Putamen (tissue), 1 donor: ENCODE data around the gene RFX8.

Experiments used
- DNase-seq: peaks from one replicate; pipeline ENCODE4 v3.0.0-alpha.2; 2016; ENCODE audit warnings: low spot score

The RFX8 gene

GRCh38 chr2:101410114-101410513 lies 64.8 kb downstream of the RFX8 start:
- DNase-seq = no peak

GRCh38 chr2:101409699-101410098 lies 65.2 kb downstream of the RFX8 start:
- no peak for DNase-seq

DNA sequence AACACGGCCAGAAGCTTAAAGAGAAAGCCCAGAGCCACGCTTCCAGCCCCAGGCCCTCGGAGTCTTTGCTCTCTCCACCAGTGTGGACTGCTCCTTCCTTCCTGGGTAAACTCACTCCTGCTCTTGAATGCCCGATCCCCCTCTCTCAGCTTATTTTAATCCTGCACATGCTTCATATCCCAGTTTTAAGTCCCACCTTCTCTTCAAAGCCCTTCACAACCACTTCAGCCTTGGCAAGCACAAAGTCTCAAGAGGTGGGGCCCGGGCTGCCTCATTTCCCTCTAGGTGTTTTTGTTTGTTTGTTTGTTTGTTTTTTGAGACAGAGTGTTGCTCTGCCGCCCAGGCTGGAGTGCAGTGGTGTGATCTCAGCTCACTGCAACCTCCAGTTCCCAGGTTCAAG lies 66.0 kb downstream of the RFX8 start:
- DNase-seq = no peak

DNA sequence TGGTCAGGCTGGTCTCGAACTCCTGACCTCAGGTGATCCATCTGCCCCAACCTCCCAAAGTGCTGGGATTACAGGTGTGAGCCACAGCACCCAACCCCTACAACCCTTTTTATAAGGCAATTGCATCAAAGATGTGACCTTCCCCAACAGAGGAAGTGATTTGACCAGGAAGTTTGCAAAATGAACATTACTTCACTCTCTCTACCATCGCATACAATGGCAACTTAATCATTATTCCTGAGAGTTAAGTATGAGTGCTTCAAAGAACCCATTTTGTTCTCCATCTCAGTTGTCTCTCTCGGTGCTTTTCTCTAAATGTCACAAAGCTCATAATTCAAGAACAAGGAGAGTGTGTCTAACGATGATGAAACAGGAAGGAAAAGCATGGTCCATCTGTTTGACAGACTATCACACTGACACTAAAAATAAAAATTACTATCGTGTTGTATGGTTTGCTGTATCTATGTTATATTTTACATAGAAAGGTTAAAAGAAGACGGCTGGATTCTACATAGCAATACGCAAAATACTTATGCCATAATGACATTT lies 69.5 kb downstream of the RFX8 start:
- no peak for DNase-seq

DNA sequence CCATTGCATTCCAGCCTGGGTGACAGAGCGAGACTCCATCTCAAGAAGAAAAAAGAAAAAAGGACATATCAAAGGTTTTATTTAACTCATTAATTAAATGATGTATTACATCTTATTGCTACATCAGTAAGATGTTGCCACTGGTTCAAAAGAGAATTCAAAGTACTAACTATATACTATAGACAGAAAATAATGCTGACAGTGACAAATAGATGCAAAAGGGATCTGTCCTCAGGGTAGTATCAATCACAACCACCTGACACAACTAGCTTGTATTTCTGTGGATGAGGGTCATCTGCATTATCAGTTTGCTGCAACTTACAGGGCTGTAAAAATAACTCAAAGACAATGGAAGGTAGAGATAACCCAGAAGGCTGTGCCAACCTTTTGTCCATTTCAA lies 71.2 kb downstream of the RFX8 start:
- DNase-seq = no peak

DNA sequence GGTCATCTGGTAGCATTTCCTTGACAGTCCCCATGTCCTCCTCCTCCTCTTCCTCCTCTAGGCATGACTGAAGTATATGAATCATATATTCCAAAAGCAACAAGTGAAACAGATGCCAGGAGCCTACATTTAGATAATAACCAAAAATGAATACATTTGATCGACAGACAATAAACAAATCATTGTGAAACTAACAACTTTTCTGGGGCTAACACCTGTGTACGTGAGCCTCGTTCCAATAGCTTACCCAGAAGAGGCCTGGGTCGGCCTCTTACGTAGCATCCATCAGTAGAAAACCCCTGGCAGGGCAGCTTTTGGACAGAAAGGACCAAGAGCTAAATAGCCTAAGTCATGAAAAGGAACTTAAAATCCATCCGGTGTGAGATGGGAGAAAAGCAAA lies 72.3 kb downstream of the RFX8 start:
- no peak for DNase-seq

DNA sequence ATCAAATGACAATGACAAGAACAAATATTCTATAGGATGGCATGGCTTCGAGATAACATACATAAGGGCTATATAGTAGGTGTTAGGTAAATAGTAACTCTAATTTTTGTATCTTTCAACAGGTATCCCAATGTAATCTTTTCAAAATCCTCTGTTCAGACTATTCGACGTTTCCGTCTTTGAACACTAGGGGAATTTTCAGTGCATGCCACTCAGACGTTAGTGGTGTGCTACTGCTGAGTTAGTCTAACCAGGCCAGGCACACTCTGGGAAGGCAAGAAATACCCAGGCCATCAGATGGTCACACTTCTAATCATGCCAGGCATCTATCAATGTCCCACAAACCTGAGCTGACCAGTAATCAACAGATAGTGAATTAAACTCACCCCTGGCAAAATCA lies 73.0 kb downstream of the RFX8 start:
- DNase-seq = no peak

DNA sequence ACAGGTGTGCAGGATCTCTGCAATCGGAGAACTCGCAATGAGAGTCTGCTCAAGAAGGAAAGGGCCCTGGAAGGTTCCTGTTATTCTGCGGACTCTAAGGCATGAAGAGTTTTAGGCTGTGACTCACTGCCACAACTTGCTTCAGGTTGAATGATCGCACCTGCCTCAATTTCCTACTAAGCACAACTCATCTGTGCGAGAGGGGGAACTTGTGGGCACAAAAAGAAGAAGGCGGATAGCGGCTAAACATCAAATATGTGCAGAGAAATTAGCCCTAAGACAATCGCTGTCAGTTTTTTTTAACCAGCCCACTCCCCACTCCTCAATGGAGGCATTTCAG lies 73.6 kb downstream of the RFX8 start:
- DNase-seq = no peak

DNA sequence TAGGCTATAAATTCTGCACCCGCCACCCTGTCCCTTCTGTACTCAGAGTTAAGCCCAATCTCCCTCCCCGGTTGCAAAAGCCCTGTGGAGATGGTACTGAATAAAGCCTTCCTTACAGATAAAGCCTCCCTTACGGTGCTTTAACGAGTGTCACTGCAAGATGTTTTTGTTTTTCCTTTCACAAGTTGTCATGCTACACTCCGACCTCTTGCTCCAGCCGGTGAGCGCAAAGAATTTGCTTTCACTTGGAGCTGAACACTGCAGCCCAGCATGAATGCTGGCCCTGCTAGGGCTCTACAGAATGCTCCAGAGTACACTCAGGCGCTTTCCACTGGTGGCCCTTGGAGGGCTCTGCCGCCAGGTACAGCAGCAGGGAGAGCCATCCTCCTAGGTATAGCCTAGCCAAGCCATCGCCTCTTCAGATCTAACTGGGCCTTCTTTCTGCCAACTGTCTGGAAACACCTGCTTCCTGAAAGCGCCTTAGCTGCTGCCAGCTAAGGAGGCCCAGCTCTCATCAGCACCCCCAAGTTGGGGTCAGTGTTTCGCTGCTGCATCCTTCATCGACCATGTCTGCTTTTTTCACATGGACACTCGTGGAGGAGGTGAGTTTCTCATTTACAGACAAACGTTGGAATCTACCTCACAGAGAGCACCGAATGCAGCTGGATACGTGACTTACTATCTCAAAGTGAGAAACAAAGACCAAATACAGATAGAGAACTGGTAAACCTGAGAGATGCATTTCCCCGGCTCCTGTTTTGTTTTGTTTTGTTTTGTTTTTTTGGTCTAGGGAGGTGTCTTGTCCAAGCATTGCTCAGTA lies 74.2 kb downstream of the RFX8 start:
- no peak for DNase-seq

DNA sequence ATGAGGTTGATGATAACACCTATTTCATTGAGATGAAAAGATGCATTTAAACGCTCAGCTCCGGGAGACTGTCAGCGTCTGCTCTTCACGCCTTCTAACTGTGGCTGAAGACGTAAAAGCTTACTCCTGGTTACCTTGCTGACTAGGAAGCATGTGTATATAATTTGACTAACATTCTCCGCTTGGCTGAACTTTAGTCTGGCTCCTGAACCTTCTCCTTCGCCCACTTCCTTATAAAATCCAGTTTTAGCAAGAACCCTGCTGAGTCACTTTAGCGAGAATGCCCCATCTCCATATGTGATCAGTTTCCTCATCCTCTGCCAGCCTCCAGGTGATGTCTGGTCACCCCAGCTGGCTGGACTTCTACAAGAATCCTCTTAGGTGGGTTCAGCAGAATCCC lies 74.9 kb downstream of the RFX8 start:
- DNase-seq = no peak

GRCh38 chr2:101399021-101399799 lies 75.7 kb downstream of the RFX8 start:
- DNase-seq = no peak

- no peak for DNase-seq
Observed at GRCh38 chr2:101398116-101398821, 76.6 kb downstream of the RFX8 start.

DNA sequence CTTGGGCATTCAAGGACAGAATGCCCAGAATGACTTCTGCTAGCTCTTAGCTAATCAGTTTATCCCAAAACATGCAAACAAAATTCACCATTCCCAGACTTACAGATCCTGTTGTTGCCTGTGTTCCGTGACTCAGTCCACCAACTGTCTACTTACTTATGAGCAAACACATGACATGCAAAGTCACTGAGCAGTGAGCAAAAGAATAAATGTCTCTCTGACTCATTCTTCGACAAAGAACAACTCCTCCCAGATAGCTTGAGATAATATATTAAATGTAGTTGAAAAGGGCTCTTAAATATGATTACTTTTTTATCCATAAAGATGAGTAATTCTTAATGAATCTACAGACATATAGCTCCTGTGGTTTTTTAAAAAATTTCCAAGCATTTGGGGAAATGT lies 78.6 kb downstream of the RFX8 start:
- DNase-seq = no peak

DNA sequence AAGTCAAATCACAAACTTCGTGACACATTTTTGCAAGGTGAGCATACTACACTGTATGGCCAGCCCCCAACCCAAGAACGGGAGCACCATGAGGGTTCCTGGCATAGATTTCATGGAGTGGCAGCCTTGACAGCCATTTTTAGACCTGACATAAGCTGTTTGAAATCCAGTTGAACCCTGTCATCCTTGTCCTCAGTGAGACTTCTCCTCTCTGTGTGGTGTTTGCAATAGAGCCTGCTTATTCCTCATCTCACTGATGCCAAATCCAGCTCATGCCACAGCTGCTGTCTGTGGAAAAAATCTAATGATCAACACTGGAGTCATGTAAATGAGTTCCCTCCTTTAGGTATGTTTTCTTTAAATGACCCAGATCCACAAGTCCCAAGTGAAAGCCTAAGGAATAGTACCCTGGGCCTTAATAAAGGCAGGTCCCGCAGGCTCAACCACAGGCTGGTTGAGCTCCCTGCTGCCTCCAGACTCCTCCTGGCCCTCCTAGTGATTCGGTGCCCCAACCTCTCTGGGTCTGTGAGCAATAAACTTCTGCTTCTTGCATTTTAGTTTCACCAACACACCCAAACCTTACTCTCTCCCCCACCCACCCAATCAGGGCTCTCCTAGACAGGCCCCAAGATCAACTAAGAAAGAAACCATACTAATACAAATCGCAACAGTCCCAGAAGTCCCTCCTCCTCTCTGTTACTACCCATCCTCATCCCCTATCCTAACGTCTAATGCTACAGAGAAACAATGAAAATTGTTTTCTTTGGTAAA lies 79.2 kb downstream of the RFX8 start:
- no peak for DNase-seq

- DNase-seq = no peak
Observed at GRCh38 chr2:101388232-101388631, 86.7 kb downstream of the RFX8 start.

DNA sequence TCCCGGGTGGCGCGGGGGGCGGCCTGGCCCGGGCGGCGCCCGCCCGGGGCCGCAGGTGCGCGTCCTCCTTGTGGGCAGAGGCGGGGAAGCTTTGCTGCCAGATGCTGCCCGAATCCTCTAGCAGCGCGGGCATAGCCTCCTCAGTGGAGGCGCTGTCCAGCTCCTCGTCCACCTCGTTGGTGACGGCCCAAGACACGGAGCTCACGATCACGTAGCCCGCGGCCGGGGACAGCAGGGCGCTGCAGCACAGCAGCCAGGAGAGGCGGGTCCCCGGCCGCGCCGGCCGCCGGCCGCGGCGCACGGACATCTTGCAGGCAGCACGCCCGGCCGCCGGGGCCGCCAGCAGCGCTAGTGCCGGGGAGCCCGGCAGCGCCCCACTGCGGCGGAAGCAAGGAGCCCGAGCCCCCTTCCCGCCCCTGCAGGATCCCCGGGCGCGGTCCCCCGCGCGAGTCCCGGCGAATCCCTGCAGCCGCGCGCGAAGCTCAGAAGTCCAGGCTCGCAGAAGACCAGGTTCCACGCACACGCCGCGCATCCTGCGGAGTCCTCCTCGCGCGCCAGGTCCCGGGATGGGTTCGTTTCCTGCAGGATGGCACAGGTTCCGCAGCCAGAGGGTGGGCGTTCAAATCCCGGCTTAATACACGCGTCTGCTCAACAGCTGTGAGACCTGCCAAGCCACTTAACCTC lies 87.6 kb downstream of the RFX8 start, which contains the start of gene CREG2:
Gene CREG2 (minus strand): TSS at position 353 of the 684 bp plus-strand sequence. CDS start 46 bp downstream, at position 307.
- peak; percentile 68 for DNase-seq

GRCh38 chr2:101386599-101387150 lies 88.2 kb downstream of the RFX8 start:
- no peak for DNase-seq

DNA sequence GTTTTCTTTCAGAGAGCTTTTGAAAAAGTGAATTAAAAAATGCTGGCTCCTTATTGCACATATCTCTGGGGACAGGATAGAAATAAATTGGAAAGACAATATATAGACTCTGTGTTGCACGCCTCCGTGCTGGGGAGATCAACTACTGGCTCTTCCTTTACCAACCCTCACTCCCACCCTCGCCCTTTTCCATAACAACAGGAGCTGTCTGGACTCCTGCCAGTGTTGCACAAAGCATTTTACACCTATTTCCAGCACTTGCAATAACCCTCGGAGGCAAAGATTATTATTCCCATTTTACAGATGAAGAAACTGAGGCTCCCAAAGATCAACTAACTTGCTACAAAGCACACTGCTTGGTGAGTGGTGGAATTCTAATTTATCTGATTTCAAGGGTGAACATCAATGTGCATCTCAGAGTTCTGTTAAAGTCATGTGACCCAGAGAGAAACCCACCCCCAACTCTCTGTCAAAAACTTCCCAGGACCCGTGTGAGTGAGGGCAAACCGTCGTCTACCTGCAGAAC lies 91.8 kb downstream of the RFX8 start:
- no peak for DNase-seq

DNA sequence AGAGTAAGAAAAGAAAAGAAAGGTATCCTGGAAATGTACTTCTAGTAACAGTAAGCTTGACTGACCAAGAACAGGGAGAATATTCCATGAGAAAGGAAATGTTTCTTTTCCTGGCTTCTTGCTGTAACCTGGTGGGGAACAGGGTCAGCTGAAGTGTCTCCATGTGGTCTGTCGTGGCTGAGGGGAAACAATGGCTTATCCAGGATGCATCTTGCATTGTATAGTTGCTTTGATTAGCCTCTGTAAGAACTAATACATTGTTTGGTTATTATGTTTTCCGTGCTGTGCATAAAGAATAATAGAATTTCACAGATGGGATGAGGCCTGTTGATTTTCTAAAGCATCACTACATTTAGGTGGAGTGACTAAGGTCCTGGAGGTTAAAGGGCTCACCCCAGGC lies 92.5 kb downstream of the RFX8 start:
- no peak for DNase-seq

DNA sequence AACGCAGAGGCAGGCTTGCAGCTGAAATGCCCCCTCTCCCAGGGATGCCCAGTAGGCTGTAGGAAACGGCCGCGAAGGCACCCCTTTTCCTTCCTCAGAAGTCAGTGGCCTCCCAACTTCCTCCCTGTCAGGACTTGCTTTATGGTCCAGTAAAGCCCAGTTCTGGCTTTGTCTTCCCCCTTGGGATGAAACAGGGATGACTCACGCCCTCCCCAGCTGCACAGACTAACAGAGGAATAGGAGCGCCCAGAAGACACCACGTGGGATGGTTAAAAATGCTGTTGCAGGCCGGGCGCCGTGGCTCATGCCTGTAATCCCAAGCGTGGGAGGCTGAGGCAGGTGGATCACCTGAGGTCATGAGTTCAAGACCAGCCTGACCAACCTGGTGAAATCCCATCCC lies 94.5 kb downstream of the RFX8 start:
- DNase-seq = no peak

DNA sequence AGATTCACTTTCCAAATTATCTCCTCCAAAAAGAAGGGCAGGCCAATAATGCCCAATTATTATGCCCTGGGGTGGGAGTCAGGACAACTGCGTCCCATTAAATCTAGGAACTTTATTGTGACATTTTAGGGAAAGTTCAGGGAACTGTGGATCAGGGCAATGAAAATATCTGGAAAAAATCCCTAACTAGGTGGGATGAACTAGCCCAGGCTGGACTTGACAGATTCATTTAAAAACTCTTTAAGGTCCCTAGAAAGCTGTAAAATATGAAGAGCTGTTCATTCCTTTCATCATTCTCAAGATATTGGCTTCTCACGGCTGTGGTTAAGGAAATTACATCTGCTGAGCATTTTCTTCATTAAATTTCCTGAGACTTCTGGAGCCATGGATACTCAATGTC lies 95.8 kb downstream of the RFX8 start:
- no peak for DNase-seq
